DOHH2 (cell line): Measurements from ENCODE around the gene MPI.
A peak's percentile ranks its signal among the peaks of the same experiment; 100 is the strongest.

Experiments
- H3F3A ChIP-seq: fragments of 200-600 bp; sonication (generic), shearing (Covaris generic); 2 replicates; pipeline ENCODE4 v1.6.0; 2016; ENCODE audit warnings: antibody characterized with exemption, mild to moderate bottlenecking; ENCODE audit not compliant: control insufficient read depth, insufficient read depth
- H3K27ac ChIP-seq: fragments of 200-600 bp; sonication (generic); 2 replicates; pipeline ENCODE4 v1.5.1; 2014; ENCODE audit warnings: low read depth, mild to moderate bottlenecking, low read length, moderate library complexity
- H3K27me3 ChIP-seq: fragments of 200-600 bp; sonication (generic); 2 replicates; pipeline ENCODE4 v1.6.1; 2014; ENCODE audit warnings: mild to moderate bottlenecking, low read length, mixed read lengths; ENCODE audit not compliant: control insufficient read depth
- H3K36me3 ChIP-seq: fragments of 200-600 bp; sonication (generic); 2 replicates; pipeline ENCODE4 v1.6.1; 2014; ENCODE audit warnings: mild to moderate bottlenecking, low read length, moderate library complexity, mixed read lengths; ENCODE audit not compliant: control insufficient read depth
- H3K4me1 ChIP-seq: fragments of 200-600 bp; sonication (generic); 2 replicates; pipeline ENCODE4 v1.6.1; 2014; ENCODE audit warnings: mild to moderate bottlenecking, low read length, mixed read lengths; ENCODE audit not compliant: control insufficient read depth
- H3K4me2 ChIP-seq: fragments of 200-600 bp; sonication (generic); 2 replicates; pipeline ENCODE4 v1.6.0; 2014; ENCODE audit warnings: mild to moderate bottlenecking, low read length, moderate library complexity
- H3K4me3 ChIP-seq: fragments of 200-600 bp; sonication (generic); 2 replicates; pipeline ENCODE4 v1.5.1; 2014; ENCODE audit warnings: mild to moderate bottlenecking, low read length, mixed read lengths
- H3K79me2 ChIP-seq: fragments of 200-600 bp; sonication (generic); 2 replicates; pipeline ENCODE4 v1.6.1; 2014; ENCODE audit warnings: mild to moderate bottlenecking, low read length, mixed read lengths; ENCODE audit not compliant: control insufficient read depth
- H3K9me2 ChIP-seq: fragments of 200-600 bp; sonication (generic); replicated peaks from 2 replicates; pipeline ENCODE4 v1.6.1; 2014; ENCODE audit warnings: mild to moderate bottlenecking, low read length, mixed read lengths; ENCODE audit not compliant: control insufficient read depth
- H3K9me3 ChIP-seq: fragments of 200-600 bp; sonication (generic); 2 replicates; pipeline ENCODE4 v1.6.1; 2014; ENCODE audit warnings: antibody characterized with exemption, low read length, mixed read lengths; ENCODE audit not compliant: control insufficient read depth, insufficient read depth
- H4K20me1 ChIP-seq: fragments of 200-600 bp; sonication (generic); 2 replicates; pipeline ENCODE4 v1.6.0; 2014; ENCODE audit warnings: low read depth, mild to moderate bottlenecking, antibody characterized with exemption, low read length, moderate library complexity; ENCODE audit not compliant: control insufficient read depth, insufficient read depth
- CTCF ChIP-seq: fragments of 200-600 bp; sonication (generic); IDR thresholded peaks from one replicate; pipeline ENCODE4 v1.5.1; 2014; ENCODE audit warnings: antibody characterized with exemption, mild to moderate bottlenecking, low read depth, low read length; ENCODE audit not compliant: poor library complexity, severe bottlenecking
- EZH2phosphoT487 ChIP-seq: fragments of 200-600 bp; sonication (generic); IDR thresholded peaks from 2 replicates; pipeline ENCODE4 v1.6.1; 2017; ENCODE audit warnings: borderline replicate concordance, mild to moderate bottlenecking, antibody characterized with exemption, low read length, moderate library complexity, mixed read lengths

Gene MPI

DNA sequence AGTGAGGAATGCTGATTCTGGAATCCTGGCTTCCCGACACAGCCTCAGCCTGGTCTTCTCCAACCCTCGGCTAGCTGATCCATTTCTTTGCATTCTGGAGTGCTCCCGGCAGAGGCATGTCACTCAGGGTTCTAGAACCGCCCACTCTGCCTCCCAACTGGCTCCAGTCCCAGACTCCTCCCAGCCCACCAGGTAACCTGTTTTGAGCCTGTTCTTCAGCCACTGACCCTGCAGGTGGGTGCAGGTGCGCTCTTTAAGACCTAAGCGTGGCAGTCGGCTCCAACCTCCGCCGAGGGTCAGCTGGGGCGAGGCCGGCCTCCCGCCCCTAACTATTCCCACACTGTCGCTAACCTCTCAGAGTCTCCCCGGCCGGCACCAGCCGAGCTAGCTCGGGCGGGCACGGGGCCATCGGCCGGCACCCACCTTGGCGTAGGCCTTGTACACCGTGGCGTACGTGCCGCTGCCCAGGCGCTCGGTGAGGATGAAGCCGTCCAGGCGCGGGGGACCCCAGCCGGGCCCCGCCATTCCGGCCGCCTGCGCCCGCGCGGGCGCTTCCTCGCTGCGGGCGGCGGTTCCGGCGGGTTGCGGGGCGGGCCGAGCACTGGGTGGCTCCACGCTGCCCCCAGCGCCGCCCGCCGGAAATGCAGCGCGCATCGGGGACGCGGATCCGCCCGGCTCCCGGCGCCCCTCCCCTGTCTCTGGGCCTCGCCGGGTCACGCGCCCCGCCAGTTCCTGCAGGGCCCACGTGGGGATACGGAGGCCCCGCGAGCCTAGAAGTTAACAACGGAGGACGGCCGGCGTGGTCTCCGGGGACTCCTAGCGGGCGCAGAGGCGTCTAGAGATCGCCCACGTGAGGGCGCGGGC lies 47.0 kb upstream of the MPI start, which contains the start of gene ULK3:
Gene ULK3, minus strand, starts transcription at position 576 of the 864 bp plus-strand sequence. Its CDS starts 51 bp downstream, at position 525.
- H3K4me2 ChIP-seq = peak within 1 kb of the TSS; percentile 99
- H3K4me3 ChIP-seq = peak within 1 kb of the TSS; percentile 100
- H3K79me2 ChIP-seq = peaks cover 7% of the 10 kb centered on the region; the same call in 1 of the 2 replicates
- no peaks in the 10 kb centered on the region for H3K27me3 ChIP-seq
- H3K9me3 ChIP-seq = no peaks in the 10 kb centered on the region
- no peaks in the 10 kb centered on the region for H3K9me2 ChIP-seq
- peaks cover 34% of the 10 kb centered on the region for H3K36me3 ChIP-seq
- H3K4me1 ChIP-seq = peaks cover 29% of the 10 kb centered on the region
- H3F3A ChIP-seq = no peaks in the 10 kb centered on the region
- H4K20me1 ChIP-seq = peaks cover 4% of the 10 kb centered on the region; the same call in 1 of the 2 replicates
- TF ChIP-seq EZH2phosphoT487 (no peak), CTCF (peak; percentile 57)
- H3K27ac ChIP-seq = peak within 1 kb of the TSS; percentile 46

DNA sequence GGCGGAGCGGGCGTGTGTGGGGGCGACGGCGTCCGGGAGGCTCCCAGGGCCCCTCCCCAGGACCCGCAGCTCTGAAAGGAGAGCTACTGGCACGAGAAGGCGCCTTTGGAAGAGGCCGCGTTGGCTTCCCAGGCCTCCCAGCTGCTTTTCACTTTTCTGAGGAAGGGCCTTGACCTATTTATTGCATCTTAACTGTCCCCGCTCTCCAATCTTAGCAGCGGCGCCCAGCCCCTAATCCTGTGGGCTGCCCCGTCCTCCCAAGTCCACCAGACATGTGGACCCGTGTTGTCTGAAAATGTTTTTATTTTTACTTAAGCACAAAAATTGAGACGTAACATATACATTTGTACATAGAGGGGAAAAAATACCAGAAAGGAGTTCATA lies 46.4 kb upstream of the MPI start:
- Histone ChIP-seq H3K36me3 (peaks cover 38% of the 10 kb centered on the region), H3K27me3 (no peaks in the 10 kb centered on the region), H3K79me2 (peaks cover 7% of the 10 kb centered on the region; the same call in 1 of the 2 replicates), H3K4me1 (peaks cover 29% of the 10 kb centered on the region), H3K9me2 (no peaks in the 10 kb centered on the region), H3K9me3 (no peaks in the 10 kb centered on the region), H4K20me1 (peaks cover 4% of the 10 kb centered on the region; the same call in 1 of the 2 replicates), H3K4me2 (peak overlapping the region; percentile 67), H3K27ac (peak overlapping the region; percentile 41), H3F3A (no peaks in the 10 kb centered on the region), H3K4me3 (peak overlapping the region; percentile 100)
- TF ChIP-seq CTCF (no peak), EZH2phosphoT487 (no peak)

DNA sequence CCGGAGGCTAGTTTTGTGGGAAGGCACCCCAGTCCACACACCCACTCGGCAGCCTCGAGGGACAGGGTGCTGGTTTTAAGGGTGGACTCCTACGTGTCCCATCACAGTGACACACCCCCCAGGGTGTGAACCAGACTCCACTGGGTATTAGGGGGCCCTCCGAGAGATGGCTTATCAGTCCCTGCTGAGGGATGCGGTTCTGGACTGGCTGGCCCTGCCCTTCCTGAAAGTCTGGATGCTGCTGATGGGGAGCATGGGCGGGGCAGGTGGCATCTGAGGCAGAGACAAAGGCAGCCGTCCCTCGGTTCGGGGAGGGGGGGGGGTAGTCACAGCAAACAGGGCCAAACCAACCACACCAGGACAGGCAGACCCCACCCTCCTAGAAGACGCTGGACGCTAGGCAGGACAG lies 45.9 kb upstream of the MPI start:
- peak overlapping the region; percentile 100 for H3K4me3 ChIP-seq
- TF ChIP-seq CTCF (no peak), EZH2phosphoT487 (no peak)
- no peaks in the 10 kb centered on the region for H3K27me3 ChIP-seq
- peaks cover 4% of the 10 kb centered on the region; the same call in 1 of the 2 replicates for H4K20me1 ChIP-seq
- H3K4me2 ChIP-seq = peak overlapping the region; percentile 67
- no peaks in the 10 kb centered on the region for H3F3A ChIP-seq
- H3K79me2 ChIP-seq = peaks cover 7% of the 10 kb centered on the region; the same call in 1 of the 2 replicates
- H3K27ac ChIP-seq = peak overlapping the region; percentile 41
- H3K9me3 ChIP-seq = no peaks in the 10 kb centered on the region
- no peaks in the 10 kb centered on the region for H3K9me2 ChIP-seq
- peaks cover 39% of the 10 kb centered on the region for H3K36me3 ChIP-seq
- H3K4me1 ChIP-seq = peaks cover 29% of the 10 kb centered on the region
